Natural killer cell (primary cell): ENCODE data around the gene KIF11. TPM values are rescaled to one million over a fixed set of nuclear protein-coding genes. Genes with fewer than 3 reads are reported as not detected.

Experiments used
- ATAC-seq, 3 donors: fragments of 150-1000 bp in 2 of 3; fragments of 200-7000 bp in 1 of 3; cut with Tn5 transposase; 1 replicate in 1 of 3; 2 replicates in 2 of 3; pipeline ENCODE4 v1.10.0; 2021; ENCODE audit warnings: mild to moderate bottlenecking in 2 of 3, moderate library complexity in 2 of 3
- DNase-seq, 2 donors: peaks; one replicate each; pipeline versions ENCODE4 v3.0.0 to v3.0.0-alpha.2; 2013 to 2021; ENCODE audit warnings: mixed read lengths in 1 of 2
- H3K27ac ChIP-seq: one replicate; pipeline ENCODE4 v1.5.1; 2013; ENCODE audit warnings: mild to moderate bottlenecking, low read length
- H3K27me3 ChIP-seq: one replicate; pipeline ENCODE4 v1.6.1; 2013; ENCODE audit warnings: low read length; ENCODE audit not compliant: control insufficient read depth, insufficient read depth
- H3K36me3 ChIP-seq: one replicate; pipeline ENCODE4 v1.6.1; 2013; ENCODE audit warnings: low read length; ENCODE audit not compliant: control insufficient read depth, insufficient read depth
- H3K4me1 ChIP-seq: one replicate; pipeline ENCODE4 v1.6.1; 2013; ENCODE audit warnings: low read length; ENCODE audit not compliant: control insufficient read depth, insufficient read depth
- H3K4me3 ChIP-seq: one replicate; pipeline ENCODE4 v1.5.1; 2013; ENCODE audit warnings: low read length
- H3K9me3 ChIP-seq: one replicate; pipeline ENCODE4 v1.6.1; 2013; ENCODE audit warnings: low read length; ENCODE audit not compliant: control insufficient read depth, insufficient read depth
- H3K27ac Mint-ChIP-seq, 2 donors: one replicate each; pipeline ENCODE4 v1.8.0; 2022; ENCODE audit warnings: mild to moderate bottlenecking in 2 of 2, mixed read lengths in 2 of 2, moderate library complexity in 1 of 2
- H3K27me3 Mint-ChIP-seq, 2 donors: one replicate each; pipeline ENCODE4 v1.8.0; 2022; ENCODE audit warnings: low read depth in 2 of 2, mixed read lengths in 2 of 2
- H3K36me3 Mint-ChIP-seq: one replicate; pipeline ENCODE4 v1.8.0; 2022; ENCODE audit warnings: mixed read lengths
- H3K4me1 Mint-ChIP-seq, 2 donors: one replicate each; pipeline ENCODE4 v1.8.0; 2022; ENCODE audit warnings: mixed read lengths in 2 of 2
- H3K4me3 Mint-ChIP-seq: one replicate; pipeline ENCODE4 v1.8.0; 2022; ENCODE audit warnings: mild to moderate bottlenecking, moderate library complexity, mixed read lengths
- H3K9me3 Mint-ChIP-seq, 2 donors: one replicate each; pipeline ENCODE4 v1.8.0; 2022; ENCODE audit warnings: mixed read lengths in 2 of 2
- CTCF ChIP-seq: fragments of 200-600 bp; IDR thresholded peaks from one replicate; pipeline ENCODE4 v1.8.0; 2022; ENCODE audit warnings: antibody characterized with exemption
- WGBS: methylation state at CpG from one replicate; pipeline ENCODE4 v1.1.7; 2013; ENCODE audit warnings: missing lambda C conversion rate; ENCODE audit not compliant: insufficient coverage; 5-methylcytosine and 5-hydroxymethylcytosine counted together
- intact Hi-C: fragments of 100-400 bp; cut with micrococcal nuclease; formaldehyde crosslinking; loops from one replicate; pipeline ENCODE4 v1.14.2; 2022
- total RNA-seq, 4 donors: library from RNA; stranded (reverse); fragments of 120-200 nt in 1 of 4; gene quantifications; one replicate each; pipeline versions ENCODE4 v1.2.3 to v1.2.4, GENCODE V29; 2013 to 2022

Gene KIF11
- total RNA-seq, 3 donors from 2014 or later (not counting 1 experiment from before 2014, with no cell fraction given) = 1.3 to 2.4 (median 1.9) TPM

DNA sequence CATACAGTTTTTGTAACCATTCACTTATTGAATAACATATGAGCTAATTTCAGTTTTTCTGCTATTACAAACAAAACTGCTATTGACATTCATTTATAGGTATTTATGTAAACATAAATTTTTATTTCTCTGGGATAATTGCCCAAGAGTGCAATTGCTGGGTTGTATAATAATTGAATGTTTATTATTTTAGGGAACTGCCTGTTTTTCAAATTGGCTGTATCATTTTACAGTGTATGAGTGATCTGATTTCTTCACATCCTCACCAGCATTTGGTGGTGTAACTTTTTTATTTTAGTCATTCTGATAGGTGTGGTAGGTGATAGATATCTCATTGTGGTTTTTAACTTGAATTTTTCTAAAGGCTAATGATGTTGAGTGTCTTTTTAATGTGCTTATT, 26.4 kb downstream of the KIF11 start:
- no peaks in the 10 kb centered on the region for H3K9me3 ChIP-seq
- Mint-ChIP-seq H3K9me3 (no peaks in the 10 kb centered on the region), H3K4me3 (no peak overlapping the region), H3K36me3 (no peaks in the 10 kb centered on the region), H3K27me3 (no peaks in the 10 kb centered on the region), H3K27ac (no peak overlapping the region), H3K4me1 (peaks cover 4 to 14% of the 10 kb centered on the region in 2 donors)
- no peaks in the 10 kb centered on the region for H3K4me1 ChIP-seq
- H3K4me3 ChIP-seq = no peak overlapping the region
- peak; percentile 29 to 68 (median 47) for ATAC-seq
- DNase-seq = no peak
- no peak for TF ChIP-seq CTCF
- intact Hi-C loops = no loop called here
- no peaks in the 10 kb centered on the region for H3K36me3 ChIP-seq
- H3K27me3 ChIP-seq = no peaks in the 10 kb centered on the region
- H3K27ac ChIP-seq = no peak overlapping the region

GRCh38 chr10:92627845-92628480, 35.0 kb downstream of the KIF11 start:
- ATAC-seq (peak in 2 of 3 donors; percentile 26 to 42), DNase-seq (no peak)
- H3K36me3 Mint-ChIP-seq = no peaks in the 10 kb centered on the region
- H3K4me1 Mint-ChIP-seq = no peaks in the 10 kb centered on the region
- Histone ChIP-seq H3K9me3 (no peaks in the 10 kb centered on the region), H3K4me1 (no peaks in the 10 kb centered on the region), H3K4me3 (no peak overlapping the region), H3K27ac (no peak overlapping the region), H3K27me3 (no peaks in the 10 kb centered on the region), H3K36me3 (no peaks in the 10 kb centered on the region)
- no peak overlapping the region for H3K27ac Mint-ChIP-seq
- H3K27me3 Mint-ChIP-seq = no peaks in the 10 kb centered on the region
- no peak for TF ChIP-seq CTCF
- intact Hi-C loops = no loop called here
- no peaks in the 10 kb centered on the region for H3K9me3 Mint-ChIP-seq
- H3K4me3 Mint-ChIP-seq = no peak overlapping the region
- 100% methylated on average over 1 of the region's 2 CpGs for WGBS

DNA sequence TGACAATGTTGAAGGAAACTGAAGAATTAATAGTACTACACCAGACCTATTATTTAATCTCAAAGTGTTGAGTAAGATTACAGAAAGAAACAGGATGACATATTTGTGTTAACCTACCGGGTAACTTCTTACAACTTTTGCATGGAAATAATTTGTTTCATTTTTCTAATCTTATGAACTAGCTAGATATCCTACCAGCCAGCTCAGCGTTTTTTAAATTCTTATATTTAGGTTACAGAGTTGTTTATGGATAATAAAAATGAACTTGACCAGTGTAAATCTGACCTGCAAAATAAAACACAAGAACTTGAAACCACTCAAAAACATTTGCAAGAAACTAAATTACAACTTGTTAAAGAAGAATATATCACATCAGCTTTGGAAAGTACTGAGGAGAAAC, 37.0 kb downstream of the KIF11 start:
- H3K4me1 ChIP-seq = no peaks in the 10 kb centered on the region
- no peak for ATAC-seq
- TF ChIP-seq CTCF = no peak
- Mint-ChIP-seq H3K27me3 (no peaks in the 10 kb centered on the region), H3K27ac (no peak overlapping the region), H3K4me3 (no peak overlapping the region), H3K9me3 (no peaks in the 10 kb centered on the region), H3K4me1 (no peaks in the 10 kb centered on the region), H3K36me3 (no peaks in the 10 kb centered on the region)
- WGBS = no CpG with 5 or more reads among the region's 2 CpGs
- no peak overlapping the region for H3K4me3 ChIP-seq
- no peaks in the 10 kb centered on the region for H3K27me3 ChIP-seq
- no peak for DNase-seq
- intact Hi-C loops = no loop called here
- no peaks in the 10 kb centered on the region for H3K36me3 ChIP-seq
- H3K9me3 ChIP-seq = no peaks in the 10 kb centered on the region
- H3K27ac ChIP-seq = no peak overlapping the region

DNA sequence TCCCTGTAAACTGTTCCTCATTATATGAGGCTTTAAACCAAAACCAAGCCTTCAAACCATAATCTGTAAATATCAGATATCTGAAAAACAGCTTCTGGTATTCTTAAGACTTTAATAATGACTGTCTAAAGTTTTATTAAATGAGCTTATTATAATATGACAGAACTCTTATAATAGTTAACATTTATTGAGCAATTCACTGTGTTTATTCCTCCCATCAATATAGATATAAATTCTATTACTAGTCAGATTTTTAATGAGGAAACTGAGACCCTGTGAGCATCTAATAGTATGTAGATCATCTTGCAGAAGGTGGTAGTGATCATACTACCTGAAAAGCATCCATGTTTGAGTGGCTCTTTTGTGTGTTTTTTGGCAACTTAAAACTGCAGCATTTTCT, 45.1 kb downstream of the KIF11 start:
- no peak for ATAC-seq
- no peak overlapping the region for H3K4me3 ChIP-seq
- intact Hi-C loops = no loop called here
- no peaks in the 10 kb centered on the region for H3K36me3 ChIP-seq
- H3K27ac Mint-ChIP-seq = no peak overlapping the region
- DNase-seq = no peak
- no peak overlapping the region for H3K27ac ChIP-seq
- TF ChIP-seq CTCF = no peak
- no peaks in the 10 kb centered on the region for H3K9me3 ChIP-seq
- no peaks in the 10 kb centered on the region for H3K36me3 Mint-ChIP-seq
- no peaks in the 10 kb centered on the region for H3K9me3 Mint-ChIP-seq
- no peaks in the 10 kb centered on the region for H3K27me3 ChIP-seq
- no peaks in the 10 kb centered on the region for H3K4me1 ChIP-seq
- H3K4me3 Mint-ChIP-seq = no peak overlapping the region
- H3K27me3 Mint-ChIP-seq = no peaks in the 10 kb centered on the region
- H3K4me1 Mint-ChIP-seq = no peaks in the 10 kb centered on the region
